ENCODE results near the gene NNT.
"Not testable (repeated sequence)": the region's sequence is repeated elsewhere in the genome, so short reads cannot be mapped to it uniquely, and the experiment has no call there.

The NNT gene

GRCh38 chr5:43582082-43583005 is 20.6 kb upstream of the NNT start:
- no peak for DNase-seq (ENCODE audit: low read depth in 2 of 2)

GRCh38 chr5:43583724-43584123 is 19.3 kb upstream of the NNT start:
- no peak for DNase-seq (ENCODE audit: low read depth in 2 of 2)

DNA sequence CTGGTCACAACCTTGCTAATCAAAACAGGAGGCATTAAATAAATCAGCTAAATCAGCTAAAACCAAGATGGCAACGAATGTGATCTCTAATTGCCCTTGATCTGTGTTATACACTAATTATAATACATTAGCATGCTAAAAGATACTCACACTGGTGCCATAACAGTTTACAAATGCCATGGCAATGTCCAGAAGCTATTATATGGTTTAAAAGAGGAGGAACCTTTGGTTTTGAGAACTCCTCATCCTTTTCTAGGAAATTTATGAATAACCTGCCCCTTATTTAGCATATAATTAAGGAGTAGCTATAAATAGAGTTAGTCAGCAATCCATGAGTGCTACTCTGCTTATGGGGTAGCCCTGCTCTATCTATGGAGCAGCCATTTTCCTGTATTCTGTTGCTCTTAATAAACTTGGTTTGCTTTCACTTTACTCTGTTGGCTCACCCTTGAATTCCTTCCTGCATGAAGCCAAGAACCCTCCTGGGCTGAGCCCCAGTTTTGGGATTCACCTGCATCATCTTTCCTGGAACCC is 18.7 kb upstream of the NNT start:
- DNase-seq (ENCODE audit: low read depth in 2 of 2) = no peak

DNA sequence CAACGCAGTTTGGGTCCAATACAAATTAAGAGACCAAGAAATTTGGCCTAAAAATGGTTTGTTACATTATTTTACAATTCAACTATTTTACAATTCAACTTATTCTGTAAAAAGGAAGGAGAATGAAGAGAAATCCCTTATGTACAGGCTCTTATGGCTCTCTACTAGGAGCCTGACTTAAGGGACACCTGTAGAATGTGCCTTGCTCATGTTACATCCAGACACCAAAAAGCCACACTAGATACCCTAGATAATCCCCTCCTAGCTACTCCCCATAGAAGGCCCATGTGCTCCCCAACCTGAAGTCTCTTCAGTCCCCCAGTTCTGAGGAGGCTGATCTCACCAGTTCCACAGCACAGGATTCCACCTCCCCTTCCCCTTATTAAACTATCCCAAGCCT is 14.1 kb upstream of the NNT start:
- DNase-seq (ENCODE audit: low read depth in 2 of 2) = no peak

GRCh38 chr5:43589310-43589709 is 13.7 kb upstream of the NNT start:
- no peak for DNase-seq (ENCODE audit: low read depth in 2 of 2)

- DNase-seq (ENCODE audit: low read depth in 2 of 2) = no peak
Measured at GRCh38 chr5:43590700-43591099, 12.3 kb upstream of the NNT start.

DNA sequence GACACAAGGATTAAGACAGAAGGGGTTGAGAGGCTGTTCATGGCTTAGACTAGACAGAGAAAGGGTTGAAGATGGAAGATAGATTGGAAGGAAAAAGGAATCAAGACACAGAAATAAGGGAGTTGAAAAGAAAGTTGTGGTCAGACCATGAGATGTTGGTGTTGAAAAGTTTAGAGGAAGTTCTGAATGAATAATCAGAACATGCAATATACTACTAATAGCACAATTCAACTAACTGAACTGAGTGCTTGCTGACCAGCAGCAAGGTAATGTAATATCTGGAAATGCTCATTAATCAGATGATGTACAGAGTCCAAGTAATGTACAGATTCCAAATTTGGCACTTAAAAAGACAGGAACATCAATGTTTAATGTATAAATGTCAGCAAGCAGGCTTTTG is 10.6 kb upstream of the NNT start:
- no peak for DNase-seq (ENCODE audit: low read depth in 2 of 2)

GRCh38 chr5:43598927-43599326 is 4.1 kb upstream of the NNT start:
- DNase-seq (ENCODE audit: low read depth in 2 of 2) = not testable (repeated sequence)

DNA sequence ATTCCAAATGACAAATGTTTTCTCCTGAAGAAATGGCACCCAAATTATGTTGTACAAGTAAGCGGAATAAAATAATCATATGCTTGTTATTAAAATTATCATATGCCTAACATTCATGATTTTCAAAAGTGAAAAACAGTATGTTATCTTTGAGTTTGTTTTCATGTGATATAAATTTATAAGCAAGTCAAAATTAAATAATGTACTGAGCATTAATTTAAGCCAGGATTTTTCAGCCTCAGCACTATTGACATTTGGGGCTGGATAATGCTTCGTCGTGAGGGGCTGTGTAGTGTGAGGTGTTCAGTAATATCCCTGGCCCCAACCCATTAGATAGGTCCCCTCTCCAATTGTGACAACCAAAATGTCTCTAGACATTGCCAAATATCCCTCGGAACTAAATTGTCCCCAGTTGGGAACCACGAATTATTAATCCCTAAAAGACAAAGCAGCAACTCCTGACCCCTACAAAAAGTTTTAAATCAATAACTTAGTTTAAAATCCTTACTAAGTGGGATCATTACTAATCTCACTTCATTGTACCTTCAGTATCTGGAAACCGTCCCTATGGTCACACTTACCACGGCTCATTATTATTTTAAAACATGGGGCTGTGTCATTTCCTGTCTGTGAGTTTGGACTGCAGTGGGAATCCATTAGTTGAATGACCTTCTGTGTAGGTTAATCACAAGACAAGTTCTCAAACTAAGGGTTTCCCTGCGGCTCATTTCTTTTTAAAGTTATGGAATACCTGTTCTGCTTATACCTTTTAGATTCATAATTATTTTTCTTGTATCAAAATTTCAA is 1.3 kb upstream of the NNT start:
- no peak for DNase-seq (ENCODE audit: low read depth in 2 of 2)

DNA sequence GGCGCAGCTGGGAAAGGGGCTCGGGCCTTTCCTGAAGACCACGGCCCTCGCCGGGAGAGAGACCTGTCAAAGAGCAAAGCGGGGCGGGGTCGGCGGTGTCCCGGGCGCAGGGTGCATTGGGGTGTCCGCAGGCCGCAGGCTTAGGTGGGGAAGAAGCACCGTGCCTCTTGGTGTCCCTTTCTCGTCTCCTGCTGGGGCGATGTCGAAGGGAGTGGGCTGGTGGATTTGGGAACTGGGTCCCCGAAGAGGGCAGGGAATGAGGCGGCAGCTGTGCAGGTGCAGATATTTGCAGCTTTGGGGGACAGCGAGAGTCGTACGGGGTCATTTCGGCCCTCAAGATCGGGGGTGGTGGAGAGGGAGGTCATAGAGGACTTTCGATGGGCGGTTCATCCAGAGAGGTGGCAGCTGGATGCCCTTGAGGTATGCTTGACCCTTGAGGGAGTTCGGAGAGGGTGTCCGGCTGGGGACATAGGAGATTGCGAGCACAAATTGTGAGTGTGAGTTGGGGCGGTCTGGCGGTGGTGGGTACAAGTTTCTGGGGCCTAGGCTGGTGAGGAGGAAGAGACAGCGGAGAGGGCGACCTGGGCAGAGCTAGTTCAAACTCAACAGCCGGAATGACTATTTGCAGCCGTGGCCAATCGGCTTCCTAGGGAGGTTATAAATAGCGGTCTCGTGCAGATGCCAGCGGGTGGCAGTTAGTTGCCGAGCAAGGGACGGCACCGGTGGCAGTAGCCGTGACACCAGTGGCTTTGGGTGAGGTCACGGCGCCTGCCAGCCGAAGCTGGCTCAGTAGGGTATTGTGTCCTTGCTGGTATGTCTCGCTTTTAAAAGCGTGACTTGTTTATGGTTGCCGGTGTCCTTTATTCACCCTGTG is 601 bp downstream of the NNT start:
- DNase-seq (ENCODE audit: low read depth in 2 of 2) = peak; percentile 26 to 45

DNA sequence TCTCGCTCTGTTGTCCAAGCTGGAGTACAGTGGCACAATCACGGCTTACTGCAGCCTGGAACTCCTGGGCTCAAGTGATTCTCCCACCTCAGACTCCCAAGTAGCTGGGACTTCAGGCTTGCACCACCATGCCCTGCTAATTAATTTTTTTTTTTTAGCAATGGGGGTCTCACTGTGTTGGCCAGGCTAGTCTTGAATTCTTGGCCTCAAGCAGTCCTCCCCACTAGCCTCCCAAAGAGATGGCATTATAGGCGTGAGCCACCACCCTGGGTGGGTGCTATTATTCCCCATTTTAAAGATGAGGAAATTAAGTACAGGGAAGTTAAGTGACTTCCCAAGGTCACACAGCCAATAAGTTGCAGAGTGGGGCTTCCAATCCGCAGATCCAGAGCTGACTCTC is 1.7 kb downstream of the NNT start:
- no peak for DNase-seq (ENCODE audit: low read depth in 2 of 2)

- DNase-seq (ENCODE audit: low read depth in 2 of 2) = no peak
Measured at GRCh38 chr5:43606351-43606750, 3.4 kb downstream of the NNT start.

- no peak for DNase-seq (ENCODE audit: low read depth in 2 of 2)
Measured at GRCh38 chr5:43608406-43608805, 5.4 kb downstream of the NNT start.

- no peak for DNase-seq (ENCODE audit: low read depth in 2 of 2)
Measured at GRCh38 chr5:43609752-43610151, 6.8 kb downstream of the NNT start.

DNA sequence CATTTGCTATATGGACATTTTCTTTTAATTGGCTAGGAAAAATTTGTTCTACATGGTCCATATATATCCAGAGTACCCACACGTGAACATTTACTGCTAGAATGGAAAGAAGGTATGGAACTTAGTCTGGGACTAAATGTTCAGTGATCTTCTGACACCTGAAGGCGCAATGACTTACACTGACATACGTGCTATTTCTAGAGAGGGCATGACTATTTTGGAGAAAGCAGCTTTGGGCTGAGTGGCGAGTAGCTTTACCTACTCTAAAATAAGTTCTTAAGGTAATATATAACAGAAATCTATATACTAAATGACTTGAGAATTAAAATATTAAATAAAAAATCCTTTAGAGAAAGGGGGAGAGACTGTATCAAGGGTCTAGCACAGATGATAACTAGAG is 10.4 kb downstream of the NNT start:
- DNase-seq (ENCODE audit: low read depth in 2 of 2) = no peak

DNA sequence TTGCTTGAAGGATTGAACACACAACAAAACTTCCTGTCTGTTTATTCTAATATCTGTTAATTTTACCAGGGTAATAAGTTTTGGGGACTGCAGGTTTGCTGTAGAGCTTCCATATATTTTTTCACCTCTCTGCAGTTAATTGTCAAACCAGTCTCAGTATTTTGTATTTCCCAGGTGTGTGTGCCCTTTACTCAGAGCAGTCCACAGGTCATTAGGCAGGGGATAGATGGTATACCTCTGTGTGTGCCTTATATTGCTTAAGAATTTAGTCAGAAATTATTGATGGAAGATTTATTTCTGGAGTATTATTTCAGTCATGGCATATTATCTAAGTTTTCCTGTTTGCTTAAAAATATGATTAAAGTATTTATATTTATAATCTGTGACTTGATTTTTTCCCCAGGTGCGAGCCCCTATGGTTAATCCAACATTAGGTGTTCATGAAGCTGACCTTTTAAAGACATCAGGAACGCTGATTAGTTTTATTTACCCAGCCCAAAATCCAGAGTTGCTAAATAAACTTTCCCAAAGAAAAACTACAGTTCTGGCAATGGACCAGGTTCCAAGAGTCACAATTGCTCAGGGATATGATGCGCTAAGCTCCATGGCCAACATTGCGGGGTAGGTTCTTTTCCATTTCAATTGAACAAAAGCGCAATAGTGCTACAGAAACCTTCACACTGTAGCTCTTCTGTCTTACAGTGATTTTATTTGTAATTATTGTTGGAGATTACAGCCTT is 12.6 kb downstream of the NNT start:
- DNase-seq (ENCODE audit: low read depth in 2 of 2) = no peak

- DNase-seq (ENCODE audit: low read depth in 2 of 2) = no peak
Measured at GRCh38 chr5:43616535-43616934, 13.6 kb downstream of the NNT start.

- no peak for DNase-seq (ENCODE audit: low read depth in 2 of 2)
Measured at GRCh38 chr5:43619380-43619779, 16.4 kb downstream of the NNT start.

GRCh38 chr5:43619911-43620310 is 16.9 kb downstream of the NNT start:
- no peak for DNase-seq (ENCODE audit: low read depth in 2 of 2)

DNA sequence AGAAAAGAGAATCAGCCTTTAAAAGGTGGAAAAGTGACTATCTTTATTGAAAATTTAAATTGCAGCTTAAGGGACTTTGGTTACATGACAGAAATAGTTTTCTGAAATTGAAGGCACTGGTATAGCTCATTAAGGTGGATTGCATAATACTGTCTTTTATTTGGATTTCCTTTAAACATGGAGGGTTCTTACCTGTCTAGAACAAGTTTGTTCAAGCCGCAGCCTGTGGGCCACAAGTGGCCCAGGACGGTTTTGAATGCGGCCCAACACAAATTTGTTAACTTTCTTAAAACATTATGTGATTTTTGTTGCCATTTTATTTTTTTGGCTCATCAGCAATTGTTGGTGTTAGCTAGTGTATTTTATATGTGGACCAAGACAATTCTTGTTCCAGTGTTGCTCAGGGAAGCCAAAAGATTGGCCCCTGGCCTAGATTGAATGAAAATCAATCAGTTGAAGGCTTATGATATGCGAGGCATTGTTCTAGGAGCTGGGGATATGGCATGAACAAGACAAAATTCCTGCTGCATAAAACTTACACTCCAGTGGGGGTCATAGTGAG is 18.0 kb downstream of the NNT start:
- no peak for DNase-seq (ENCODE audit: low read depth in 2 of 2)

- DNase-seq (ENCODE audit: low read depth in 2 of 2) = no peak
Measured at GRCh38 chr5:43622074-43622473, 19.1 kb downstream of the NNT start.

Data from stimulated activated CD4-positive, alpha-beta T cell treated with anti-CD3 and anti-CD28 coated beads, Interleukin-1b, Interleukin-23, amount 100 ng/mL, for 4 hours (primary cell).